RWPE1 (cell line): ENCODE results near the gene COL26A1.
A peak's percentile ranks its signal among the peaks of the same experiment; 100 is the strongest.
"Not testable (repeated sequence)": the region's sequence is repeated elsewhere in the genome, so short reads cannot be mapped to it uniquely, and the experiment has no call there.

ENCODE experiments used
- CTCF ChIA-PET: fragments of 350-600 bp; sonication (Branson Sonifier 250); formaldehyde crosslinking; extraction: SDS; loops from one replicate; lab custom pipeline; 2021; lab: Yijun Ruan, JAX
- POLR2A ChIA-PET: fragments of 400-600 bp; formaldehyde crosslinking; extraction: SDS; loops from one replicate; lab custom pipeline; 2020; ENCODE audit warnings: antibody characterized with exemption; ENCODE audit not compliant: low non-redundant PET; lab: Yijun Ruan, JAX
- DNase-seq: peaks from one replicate; pipeline ENCODE4 v3.0.0; 2012; ENCODE audit warnings: low spot score
- H3K27ac ChIP-seq: fragments of 450-650 bp; 2 replicates; pipeline ENCODE4 v1.5.1; 2017
- CTCF ChIP-seq: fragments of 450-650 bp; conservative IDR thresholded peaks from 2 replicates; pipeline ENCODE4 v1.5.1; 2017; ENCODE audit warnings: low read depth, mild to moderate bottlenecking

The COL26A1 gene

GRCh38 chr7:101598986-101599771 lies 236.5 kb downstream of the COL26A1 start:
- no peak for TF ChIP-seq CTCF
- POLR2A ChIA-PET, result no interaction called here
- no peak for DNase-seq
- CTCF ChIA-PET, result interaction anchor here (0.6 kb wide), 1 partner anchor 305 kb away, joined by 4 read pairs; no protein-coding TSS in a partner anchor
- no peak overlapping the region for H3K27ac ChIP-seq

GRCh38 chr7:101599787-101600186 lies 237.1 kb downstream of the COL26A1 start:
- POLR2A ChIA-PET, result no interaction called here
- TF ChIP-seq CTCF, result no peak

GRCh38 chr7:101602082-101602481 lies 239.4 kb downstream of the COL26A1 start:
- DNase-seq, result no peak
- POLR2A ChIA-PET, result no interaction called here
- CTCF ChIA-PET, result interaction anchor here (0.5 to 1.7 kb wide), 16 partner anchors 11 to 335 kb away, joined by 3 to 17 read pairs (median 4); no protein-coding TSS in a partner anchor
- no peak overlapping the region for H3K27ac ChIP-seq
- no peak for TF ChIP-seq CTCF

More at GRCh38 chr7:101599787-101600186, 237.1 kb downstream of the COL26A1 start:
- CTCF ChIA-PET, result no interaction called here
- DNase-seq, result no peak
- H3K27ac ChIP-seq, result no peak overlapping the region

- peak; percentile 63 for DNase-seq
- CTCF ChIA-PET, result interaction anchor here (0.5 to 1.7 kb wide), 21 partner anchors 12 to 713 kb away, joined by 3 to 17 read pairs (median 4); no protein-coding TSS in a partner anchor
- POLR2A ChIA-PET, result no interaction called here
- peak; percentile 98 for TF ChIP-seq CTCF
- no peak overlapping the region for H3K27ac ChIP-seq
Measured at GRCh38 chr7:101602484-101603241, 240.0 kb downstream of the COL26A1 start.

GRCh38 chr7:101604331-101604933 lies 241.8 kb downstream of the COL26A1 start:
- ChIA-PET POLR2A (interaction anchor here (0.6 kb wide), 1 partner anchor 618 kb away, joined by 11 read pairs; no protein-coding TSS in a partner anchor), CTCF (interaction anchor here (0.6 kb wide), 1 partner anchor 9 kb away, joined by 3 read pairs; no protein-coding TSS in a partner anchor)
- no peak for TF ChIP-seq CTCF
- no peak overlapping the region for H3K27ac ChIP-seq
- no peak for DNase-seq

GRCh38 chr7:101604934-101605332 lies 242.3 kb downstream of the COL26A1 start:
- H3K27ac ChIP-seq, POLR2A ChIA-PET, DNase-seq: not testable (repeated sequence)
- CTCF ChIA-PET, result interaction anchor here (0.6 kb wide), 1 partner anchor 8 kb away, joined by 3 read pairs; no protein-coding TSS in a partner anchor
